Gastroesophageal sphincter (tissue), 4 donors: ENCODE measurements around the gene HIKESHI. TPM values are rescaled to one million over a fixed set of nuclear protein-coding genes. Genes with fewer than 3 reads are reported as not detected.
"Not testable (repeated sequence)": the region's sequence is repeated elsewhere in the genome, so short reads cannot be mapped to it uniquely, and the experiment has no call there.

Source experiments
- ATAC-seq: fragments of 150-250 bp; one replicate; pipeline ENCODE4 v1.9.1; 2016; ENCODE audit warnings: mild to moderate bottlenecking, moderate library complexity
- H3K27ac ChIP-seq, 4 donors: fragments of 200-600 bp; sonication (generic) in 3 of 4; 1 replicate in 3 of 4; 2 replicates in 1 of 4; pipeline ENCODE4 v1.5.1; 2016 to 2019
- H3K27me3 ChIP-seq: fragments of 200-600 bp; sonication (generic); one replicate; pipeline ENCODE4 v1.5.1; 2019
- H3K36me3 ChIP-seq, 2 donors: fragments of 200-600 bp; sonication (generic); one replicate each; pipeline ENCODE4 v1.5.1; 2019; ENCODE audit warnings: control low read depth in 1 of 2
- H3K4me1 ChIP-seq, 3 donors: fragments of 200-600 bp; sonication (generic); 1 replicate in 2 of 3; 2 replicates in 1 of 3; pipeline ENCODE4 v1.5.1; 2016 to 2019; ENCODE audit warnings: control low read depth in 2 of 3
- H3K4me3 ChIP-seq, 2 donors: fragments of 200-600 bp; sonication (generic); one replicate each; pipeline ENCODE4 v1.5.1; 2019; ENCODE audit warnings: mild to moderate bottlenecking in 1 of 2, moderate library complexity in 1 of 2
- H3K9me3 ChIP-seq, 3 donors: fragments of 200-600 bp; sonication (generic); one replicate each; pipeline ENCODE4 v1.5.1; 2017 to 2019; ENCODE audit warnings: control low read depth in 2 of 3
- EP300 ChIP-seq: sonication (generic); formaldehyde crosslinking; IDR thresholded peaks from one replicate; pipeline ENCODE4 v1.6.1; 2017; ENCODE audit warnings: antibody characterized with exemption, mild to moderate bottlenecking
- POLR2A ChIP-seq, 2 donors: fragments of 450-650 bp; IDR thresholded peaks; one replicate each; pipeline ENCODE4 v1.6.1; 2017; ENCODE audit warnings: antibody characterized with exemption in 2 of 2, mild to moderate bottlenecking in 2 of 2, moderate library complexity in 1 of 2
- POLR2AphosphoS5 ChIP-seq: sonication (generic); formaldehyde crosslinking; IDR thresholded peaks from one replicate; pipeline ENCODE4 v1.6.1; 2017; ENCODE audit warnings: antibody characterized with exemption
- WGBS, 2 donors: methylation state at CpG; one replicate each; pipeline ENCODE4 v1.1.5; 2018; ENCODE audit warnings: low coverage in 1 of 2; 5-methylcytosine and 5-hydroxymethylcytosine counted together
- total RNA-seq, 4 donors: library from RNA; depleted of rRNA; stranded (reverse); fragments of >200 nt; gene quantifications; one replicate each; pipeline ENCODE4 v1.1.0, GENCODE V29; 2016
- TF ChIP-seq, protein P1 (sequence below), 4 experiments: fragments of 200-600 bp in 2 of 4; fragments of 450-650 bp in 2 of 4; sonication (generic) in 1 of 4; IDR thresholded peaks; one replicate each; pipeline ENCODE4 v1.5.1; 2017 to 2019; ENCODE audit warnings: antibody characterized with exemption in 4 of 4, mild to moderate bottlenecking in 2 of 4, moderate library complexity in 2 of 4

Gene HIKESHI
- total RNA-seq, 4 donors from 2014 or later: 36.3 to 55.9 (median 46.3) TPM

- Histone ChIP-seq H3K27ac (no peak overlapping the region), H3K4me3 (no peak overlapping the region), H3K4me1 (no peaks in the 10 kb centered on the region), H3K36me3 (peaks cover 0 to 18% of the 10 kb centered on the region in 2 donors), H3K27me3 (no peaks in the 10 kb centered on the region), H3K9me3 (no peaks in the 10 kb centered on the region)
- TF ChIP-seq, protein P1, sequence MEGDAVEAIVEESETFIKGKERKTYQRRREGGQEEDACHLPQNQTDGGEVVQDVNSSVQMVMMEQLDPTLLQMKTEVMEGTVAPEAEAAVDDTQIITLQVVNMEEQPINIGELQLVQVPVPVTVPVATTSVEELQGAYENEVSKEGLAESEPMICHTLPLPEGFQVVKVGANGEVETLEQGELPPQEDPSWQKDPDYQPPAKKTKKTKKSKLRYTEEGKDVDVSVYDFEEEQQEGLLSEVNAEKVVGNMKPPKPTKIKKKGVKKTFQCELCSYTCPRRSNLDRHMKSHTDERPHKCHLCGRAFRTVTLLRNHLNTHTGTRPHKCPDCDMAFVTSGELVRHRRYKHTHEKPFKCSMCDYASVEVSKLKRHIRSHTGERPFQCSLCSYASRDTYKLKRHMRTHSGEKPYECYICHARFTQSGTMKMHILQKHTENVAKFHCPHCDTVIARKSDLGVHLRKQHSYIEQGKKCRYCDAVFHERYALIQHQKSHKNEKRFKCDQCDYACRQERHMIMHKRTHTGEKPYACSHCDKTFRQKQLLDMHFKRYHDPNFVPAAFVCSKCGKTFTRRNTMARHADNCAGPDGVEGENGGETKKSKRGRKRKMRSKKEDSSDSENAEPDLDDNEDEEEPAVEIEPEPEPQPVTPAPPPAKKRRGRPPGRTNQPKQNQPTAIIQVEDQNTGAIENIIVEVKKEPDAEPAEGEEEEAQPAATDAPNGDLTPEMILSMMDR (IDR thresholded peaks at IDR 0.05): no peak
- no peak for TF ChIP-seq POLR2A (IDR thresholded peaks at IDR 0.05)
- no peak for TF ChIP-seq EP300
- TF ChIP-seq POLR2AphosphoS5: no peak
- WGBS, 2 donors: 94% methylated on average over 2 of the region's 2 CpGs
- no peak for ATAC-seq
Observed at GRCh38 chr11:86287468-86287796, 14.6 kb upstream of the HIKESHI start.

DNA sequence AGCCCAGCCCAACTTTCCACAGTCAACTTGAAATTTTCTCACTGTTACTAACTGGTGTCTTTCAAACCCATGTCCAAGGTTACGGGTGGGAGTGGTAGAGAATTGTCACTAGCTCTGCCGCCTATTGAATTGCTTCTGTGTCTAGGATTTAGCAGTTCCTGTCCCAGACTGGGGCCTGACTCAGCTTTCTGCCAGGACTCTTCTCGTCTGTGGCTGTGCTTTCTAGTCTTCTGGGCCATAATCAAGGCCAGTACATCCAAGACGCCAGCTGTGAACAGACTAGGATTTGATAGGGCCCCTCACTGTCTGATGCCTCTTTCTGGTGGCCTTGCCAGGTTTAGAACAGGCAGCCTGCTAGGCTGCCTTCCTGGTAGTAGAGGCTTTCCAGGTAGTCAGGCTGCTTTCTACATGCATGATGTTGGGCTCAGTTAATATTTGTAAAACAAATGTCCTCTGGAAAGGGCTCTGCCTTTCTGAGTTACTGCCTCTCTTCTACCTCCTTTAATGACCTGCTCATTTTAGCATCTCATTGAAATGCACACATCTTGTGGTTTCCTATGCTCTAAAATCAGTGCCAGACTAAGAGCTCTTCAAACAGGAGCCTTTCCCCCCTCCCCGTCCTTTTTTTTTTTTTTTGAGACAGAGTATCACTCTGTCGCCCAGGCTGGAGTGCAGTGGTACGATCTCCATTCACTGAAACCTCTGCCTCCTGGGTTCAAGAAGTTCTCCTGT is 13.1 kb upstream of the HIKESHI start:
- ATAC-seq: no peak
- no peaks in the 10 kb centered on the region for H3K27me3 ChIP-seq
- no peaks in the 10 kb centered on the region for H3K4me1 ChIP-seq
- WGBS, 2 donors: 68 to 75% methylated on average over 7 of the region's 7 CpGs
- H3K27ac ChIP-seq: no peak overlapping the region
- peaks cover 0 to 13% of the 10 kb centered on the region in 2 donors for H3K36me3 ChIP-seq
- no peaks in the 10 kb centered on the region for H3K9me3 ChIP-seq
- H3K4me3 ChIP-seq: no peak overlapping the region
- TF ChIP-seq POLR2AphosphoS5: no peak
- no peak for TF ChIP-seq EP300
- no peak for TF ChIP-seq POLR2A (IDR thresholded peaks at IDR 0.05)
- TF ChIP-seq, protein P1 (IDR thresholded peaks at IDR 0.05): no peak

GRCh38 chr11:86289508-86290280 is 12.3 kb upstream of the HIKESHI start:
- not testable (repeated sequence) for H3K27me3 ChIP-seq, H3K9me3 ChIP-seq, H3K4me3 ChIP-seq, ATAC-seq, H3K36me3 ChIP-seq, H3K27ac ChIP-seq, H3K4me1 ChIP-seq
- WGBS, 2 donors: 67 to 88% methylated on average over 4 to 7 of the region's 9 CpGs

DNA sequence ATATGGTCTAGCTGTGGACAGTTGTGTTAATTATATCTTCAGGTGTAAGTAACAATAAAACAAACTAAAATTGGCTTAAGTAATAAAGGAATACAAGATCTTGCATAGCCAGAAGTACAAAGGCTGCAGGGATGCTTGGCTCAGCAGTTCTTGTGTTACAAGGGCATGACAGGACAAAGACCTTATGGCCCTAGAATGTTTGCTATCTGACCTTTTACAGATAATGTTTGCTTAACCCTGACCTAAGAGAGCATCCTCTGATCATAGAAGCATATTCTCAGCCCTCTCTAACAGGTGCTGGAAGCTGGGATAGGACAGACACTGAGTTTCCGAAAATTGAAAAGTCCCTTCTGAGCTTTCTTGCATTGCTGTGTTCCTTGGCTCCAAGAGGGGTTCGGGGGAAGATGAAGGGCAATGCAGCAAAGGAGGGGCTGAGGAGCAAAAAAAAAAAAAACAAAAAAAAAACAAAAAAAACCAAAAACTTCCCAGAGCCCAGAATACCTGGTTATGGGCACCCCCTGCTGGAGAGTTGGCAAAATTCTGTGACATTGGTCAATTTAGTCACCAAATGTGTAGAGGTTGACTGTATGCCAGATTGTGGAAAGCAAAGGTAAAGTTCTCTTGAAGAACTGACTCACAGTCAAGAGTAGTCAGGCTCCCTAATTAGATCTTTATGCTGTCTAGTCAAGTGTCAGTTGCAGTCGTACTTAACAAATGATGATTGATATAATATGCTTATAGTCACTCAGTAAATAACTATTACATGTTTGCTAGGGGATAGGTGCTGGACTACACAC is 10.4 kb upstream of the HIKESHI start:
- WGBS, 2 donors: 44 to 50% methylated on average over 1 to 3 of the region's 3 CpGs
- TF ChIP-seq, protein P1 (IDR thresholded peaks at IDR 0.05): peak; percentile 32 to 55 (median 52)
- no peak for TF ChIP-seq POLR2AphosphoS5
- TF ChIP-seq POLR2A (IDR thresholded peaks at IDR 0.05): no peak
- no peak for TF ChIP-seq EP300
- no peak for ATAC-seq
- H3K27ac ChIP-seq: no peak overlapping the region
- H3K36me3 ChIP-seq: no peaks in the 10 kb centered on the region
- H3K9me3 ChIP-seq: no peaks in the 10 kb centered on the region
- no peaks in the 10 kb centered on the region for H3K4me1 ChIP-seq
- H3K27me3 ChIP-seq: no peaks in the 10 kb centered on the region
- no peak overlapping the region for H3K4me3 ChIP-seq

GRCh38 chr11:86292912-86293616 is 9.0 kb upstream of the HIKESHI start:
- no peaks in the 10 kb centered on the region for H3K27me3 ChIP-seq
- no peak overlapping the region for H3K27ac ChIP-seq
- H3K4me1 ChIP-seq: no peaks in the 10 kb centered on the region
- no peaks in the 10 kb centered on the region for H3K9me3 ChIP-seq
- H3K4me3 ChIP-seq: no peak overlapping the region
- H3K36me3 ChIP-seq: no peaks in the 10 kb centered on the region
- 93 to 96% methylated on average over 4 to 6 of the region's 6 CpGs for WGBS, 2 donors
- TF ChIP-seq, protein P1 (IDR thresholded peaks at IDR 0.05): no peak
- TF ChIP-seq POLR2A (IDR thresholded peaks at IDR 0.05) (no peak), POLR2AphosphoS5 (no peak), EP300 (no peak)
- no peak for ATAC-seq
